Fibroblast of lung (primary cell): ENCODE data around the gene ZFP2. TPM values are rescaled to one million over a fixed set of nuclear protein-coding genes. Genes with fewer than 3 reads are reported as not detected.
A peak's percentile ranks its signal among the peaks of the same experiment; 100 is the strongest.
"Not testable (repeated sequence)": the region's sequence is repeated elsewhere in the genome, so short reads cannot be mapped to it uniquely, and the experiment has no call there.

Source experiments
- DNase-seq, 2 donors: peaks; one replicate each; pipeline versions ENCODE4 v3.0.0 to v3.0.0-alpha.2; 2010; ENCODE audit warnings: low read depth in 2 of 2
- H2AFZ ChIP-seq: 2 replicates; pipeline ENCODE4 v1.5.1; 2012; ENCODE audit warnings: low read length, control low read depth, inconsistent platforms
- H3K27ac ChIP-seq: 2 replicates; pipeline ENCODE4 v1.5.1; 2011; ENCODE audit warnings: low read length, control low read depth; ENCODE audit not compliant: insufficient read depth
- H3K27me3 ChIP-seq: 2 replicates; pipeline ENCODE4 v1.5.1; 2011; ENCODE audit warnings: mild to moderate bottlenecking, low read length; ENCODE audit not compliant: control insufficient read depth, insufficient read depth
- H3K36me3 ChIP-seq: 2 replicates; pipeline ENCODE4 v1.5.1; 2011; ENCODE audit warnings: low read length; ENCODE audit not compliant: control insufficient read depth, insufficient read depth
- H3K4me1 ChIP-seq: 2 replicates; pipeline ENCODE4 v1.5.1; 2011; ENCODE audit warnings: low read length; ENCODE audit not compliant: control insufficient read depth, insufficient read depth; ENCODE audit errors: extremely low read depth
- H3K4me2 ChIP-seq: 2 replicates; pipeline ENCODE4 v1.5.1; 2011; ENCODE audit warnings: low read length, control low read depth; ENCODE audit not compliant: insufficient read depth; ENCODE audit errors: extremely low read depth
- H3K4me3 ChIP-seq, 4 experiments: fragments of 200-600 bp in 1 of 4; sonication (generic) in 1 of 4; replicated peaks in 1 of 4; 2 replicates each; pipeline ENCODE4 v1.5.1; 2011 to 2016; ENCODE audit warnings: low read length in 4 of 4, low read depth in 3 of 4, mild to moderate bottlenecking in 3 of 4, control low read depth in 2 of 4, inconsistent platforms in 1 of 4, mixed read lengths in 1 of 4; ENCODE audit not compliant: insufficient read depth in 1 of 4; ENCODE audit errors: control extremely low read depth in 1 of 4
- H3K79me2 ChIP-seq: 2 replicates; pipeline ENCODE4 v1.5.1; 2012; ENCODE audit warnings: mild to moderate bottlenecking, low read length, inconsistent platforms; ENCODE audit not compliant: control insufficient read depth, insufficient read depth
- H3K9ac ChIP-seq: 2 replicates; pipeline ENCODE4 v1.5.1; 2011; ENCODE audit warnings: mild to moderate bottlenecking, low read length, control low read depth; ENCODE audit not compliant: insufficient read depth
- H3K9me3 ChIP-seq: 2 replicates; pipeline ENCODE4 v1.5.1; 2012; ENCODE audit warnings: low read depth, low read length; ENCODE audit not compliant: control insufficient read depth, insufficient read depth
- H4K20me1 ChIP-seq: 2 replicates; pipeline ENCODE4 v1.5.1; 2011; ENCODE audit warnings: low read length; ENCODE audit not compliant: control insufficient read depth, insufficient read depth; ENCODE audit errors: extremely low read depth
- EZH2 ChIP-seq: IDR thresholded peaks from 2 replicates; pipeline ENCODE4 v1.5.1; 2012; ENCODE audit warnings: low read length, control low read depth, mild to moderate bottlenecking; ENCODE audit errors: missing control alignments
- polyA plus RNA-seq, 2 donors: library from polyadenylated mRNA; depleted of rRNA in 1 of 2; stranded (reverse) in 1 of 2; unstranded in 1 of 2; fragments of >200 nt; gene quantifications; 2 replicates each; pipeline ENCODE4 v1.2.1, GENCODE V29; 2011 to 2012; ENCODE audit warnings: missing spikeins in 1 of 2
- total RNA-seq: library from RNA; depleted of rRNA; stranded (reverse); fragments of >200 nt; gene quantifications from 2 replicates; pipeline ENCODE4 v1.2.1, GENCODE V29; 2014
- TF ChIP-seq, protein P1 (sequence below), 2 donors: IDR thresholded peaks in 1 of 2; conservative IDR thresholded peaks in 1 of 2; 1 replicate in 1 of 2; 2 replicates in 1 of 2; pipeline ENCODE4 v1.5.1; 2011 to 2012; ENCODE audit warnings: low read length in 2 of 2, control low read depth in 1 of 2, inconsistent platforms in 1 of 2, low read depth in 1 of 2, mild to moderate bottlenecking in 1 of 2

The ZFP2 gene
- total and polyA plus RNA-seq, 2 donors (not counting 1 experiment from before 2014, with no cell fraction given) = 0.30 to 2.8 TPM

DNA sequence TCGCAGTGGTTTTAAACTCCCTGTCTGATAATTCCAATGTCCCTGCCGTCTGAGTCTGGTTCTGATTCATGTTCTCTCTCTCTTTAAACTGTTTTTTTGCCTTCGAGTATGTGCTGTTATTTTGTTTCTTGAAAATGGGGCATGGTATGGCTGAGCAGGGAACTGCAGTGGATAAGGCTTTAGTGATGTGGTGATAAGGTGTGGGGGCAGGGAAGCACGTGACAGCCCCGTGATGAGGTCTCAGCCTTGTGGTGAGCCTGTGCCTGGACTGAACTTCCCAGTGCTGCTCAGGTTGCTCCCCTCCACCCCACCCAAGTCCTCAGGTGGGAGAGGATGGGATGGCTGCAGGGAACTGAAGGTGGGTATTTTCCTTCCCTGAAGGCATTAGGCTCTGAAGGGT is 41.4 kb upstream of the ZFP2 start:
- H3K9me3 ChIP-seq = no peaks in the 10 kb centered on the region
- no peak overlapping the region for H3K27ac ChIP-seq
- H3K4me3 ChIP-seq = no peak overlapping the region
- H2AFZ ChIP-seq = no peak overlapping the region
- no peak overlapping the region for H3K9ac ChIP-seq
- H4K20me1 ChIP-seq = no peaks in the 10 kb centered on the region
- no peak for TF ChIP-seq EZH2
- TF ChIP-seq, protein P1, sequence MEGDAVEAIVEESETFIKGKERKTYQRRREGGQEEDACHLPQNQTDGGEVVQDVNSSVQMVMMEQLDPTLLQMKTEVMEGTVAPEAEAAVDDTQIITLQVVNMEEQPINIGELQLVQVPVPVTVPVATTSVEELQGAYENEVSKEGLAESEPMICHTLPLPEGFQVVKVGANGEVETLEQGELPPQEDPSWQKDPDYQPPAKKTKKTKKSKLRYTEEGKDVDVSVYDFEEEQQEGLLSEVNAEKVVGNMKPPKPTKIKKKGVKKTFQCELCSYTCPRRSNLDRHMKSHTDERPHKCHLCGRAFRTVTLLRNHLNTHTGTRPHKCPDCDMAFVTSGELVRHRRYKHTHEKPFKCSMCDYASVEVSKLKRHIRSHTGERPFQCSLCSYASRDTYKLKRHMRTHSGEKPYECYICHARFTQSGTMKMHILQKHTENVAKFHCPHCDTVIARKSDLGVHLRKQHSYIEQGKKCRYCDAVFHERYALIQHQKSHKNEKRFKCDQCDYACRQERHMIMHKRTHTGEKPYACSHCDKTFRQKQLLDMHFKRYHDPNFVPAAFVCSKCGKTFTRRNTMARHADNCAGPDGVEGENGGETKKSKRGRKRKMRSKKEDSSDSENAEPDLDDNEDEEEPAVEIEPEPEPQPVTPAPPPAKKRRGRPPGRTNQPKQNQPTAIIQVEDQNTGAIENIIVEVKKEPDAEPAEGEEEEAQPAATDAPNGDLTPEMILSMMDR (conservative IDR thresholded peaks at IDR 0.05 in 1 of 2, IDR thresholded peaks at IDR 0.05 in 1 of 2; ENCODE audit: low read depth in 1 of 2, low read length in 2 of 2) = no peak
- no peak for DNase-seq
- H3K27me3 ChIP-seq = no peaks in the 10 kb centered on the region
- no peaks in the 10 kb centered on the region for H3K79me2 ChIP-seq
- H3K4me2 ChIP-seq = no peak overlapping the region
- H3K36me3 ChIP-seq = no peaks in the 10 kb centered on the region
- H3K4me1 ChIP-seq = no peaks in the 10 kb centered on the region

DNA sequence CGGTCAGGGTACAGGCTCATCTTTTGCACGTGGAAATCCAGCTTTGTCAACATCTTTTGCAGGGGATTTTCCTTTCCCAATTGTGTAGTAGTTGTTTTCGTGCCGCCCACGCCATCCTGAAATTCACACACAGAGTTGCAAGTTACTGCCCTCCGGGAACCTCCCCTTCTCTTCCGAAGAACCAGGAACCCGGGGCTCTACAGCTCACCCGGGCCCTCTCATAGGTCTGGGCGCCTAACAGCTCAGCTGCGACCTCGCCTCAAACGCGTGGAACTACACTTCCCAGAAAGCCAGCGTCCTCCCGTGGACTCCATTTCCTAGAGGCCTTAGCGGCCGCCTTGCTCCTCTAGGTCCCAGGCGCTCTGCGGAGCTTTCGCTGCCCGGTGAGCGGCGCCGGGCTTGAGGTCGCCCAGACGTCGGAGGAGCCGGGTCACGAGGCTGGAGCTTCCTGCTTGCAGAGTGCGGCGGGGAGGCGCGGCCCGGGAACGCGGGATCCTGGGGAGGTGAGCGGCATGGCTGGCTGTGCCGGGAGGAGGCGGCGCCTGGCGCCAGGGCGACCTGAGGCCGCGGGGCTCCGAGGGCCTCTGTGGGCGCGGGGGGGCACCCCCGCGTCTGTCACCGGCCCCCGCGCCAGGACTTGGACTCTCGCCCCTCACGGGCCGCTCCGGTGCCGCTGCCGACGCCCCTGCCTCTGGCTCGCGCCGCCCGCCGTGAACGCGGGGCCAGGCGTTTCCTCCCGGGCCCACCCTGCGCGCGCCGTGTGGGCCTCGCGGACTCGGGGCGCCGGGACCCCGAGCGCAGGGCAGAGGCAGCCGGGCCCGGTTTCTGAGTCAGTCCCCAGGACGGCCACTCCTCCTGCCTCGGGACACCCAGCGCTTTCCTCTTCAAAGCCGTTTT is 35.8 kb upstream of the ZFP2 start, which contains the start of gene ZNF354B:
TSS of gene ZNF354B (plus strand) at position 329 of the 897 bp plus-strand sequence. CDS start 1,095 bp downstream, outside the sequence.
- Histone ChIP-seq H3K4me1 (no peaks in the 10 kb centered on the region), H3K9me3 (no peaks in the 10 kb centered on the region), H3K9ac (peak within 1 kb of the TSS; percentile 75), H3K4me3 (peak within 1 kb of the TSS; percentile 53 to 68 (median 60)), H3K36me3 (peaks cover 2% of the 10 kb centered on the region), H3K27me3 (no peaks in the 10 kb centered on the region), H2AFZ (peak within 1 kb of the TSS; percentile 80), H3K4me2 (peak within 1 kb of the TSS; percentile 82), H4K20me1 (no peaks in the 10 kb centered on the region), H3K79me2 (peaks cover 12% of the 10 kb centered on the region), H3K27ac (peak within 1 kb of the TSS; percentile 63)
- TF ChIP-seq EZH2 = no peak
- TF ChIP-seq, protein P1 (conservative IDR thresholded peaks at IDR 0.05 in 1 of 2, IDR thresholded peaks at IDR 0.05 in 1 of 2; ENCODE audit: low read depth in 1 of 2, low read length in 2 of 2) = peak in 1 of 2 donors; percentile 30
- peak; percentile 94 to 95 for DNase-seq

GRCh38 chr5:178860615-178861014 is 35.1 kb upstream of the ZFP2 start:
- H3K4me2 ChIP-seq, H3K4me1 ChIP-seq, DNase-seq, H3K36me3 ChIP-seq, H3K27me3 ChIP-seq, H2AFZ ChIP-seq, H4K20me1 ChIP-seq, H3K9me3 ChIP-seq: not testable (repeated sequence)
- peak overlapping the region; percentile 75 for H3K9ac ChIP-seq
- H3K4me3 ChIP-seq = peak overlapping the region in 3 of 4 experiments; percentile 53 to 68 (median 63)
- peak overlapping the region; percentile 63 for H3K27ac ChIP-seq
- peaks cover 12% of the 10 kb centered on the region for H3K79me2 ChIP-seq
